HepG2 (cell line): Measurements from ENCODE around the gene CAVIN1. TPM values are rescaled to one million over a fixed set of nuclear protein-coding genes. Genes with fewer than 3 reads are reported as not detected.

Experiments used
- ARNT2 ChIP-seq: sonication (generic); formaldehyde crosslinking; IDR thresholded peaks from 2 replicates; pipeline ENCODE4 v1.8.0; 2022; ENCODE audit warnings: mild to moderate bottlenecking, low read depth, missing genetic modification reagents, moderate library complexity
- ATF2 ChIP-seq: sonication (generic); formaldehyde crosslinking; IDR thresholded peaks from 2 replicates; pipeline ENCODE4 v1.4.0; 2020; ENCODE audit warnings: missing genetic modification reagents
- BORCS8-MEF2B ChIP-seq: sonication (generic); formaldehyde crosslinking; IDR thresholded peaks from 2 replicates; pipeline ENCODE4 v1.8.0; 2022; ENCODE audit warnings: mild to moderate bottlenecking, missing genetic modification reagents
- E2F2 ChIP-seq: sonication (generic); formaldehyde crosslinking; IDR thresholded peaks from 2 replicates; pipeline ENCODE4 v1.4.0; 2020; ENCODE audit warnings: missing genetic modification reagents, borderline replicate concordance
- FOXA1 ChIP-seq, 2 experiments: fragments of 450-650 bp in 1 of 2; sonication (generic) in 1 of 2; formaldehyde crosslinking in 1 of 2; IDR thresholded peaks; 2 replicates each; pipeline versions ENCODE4 v1.4.0 to v1.6.1; 2016 to 2020; ENCODE audit warnings: missing genetic modification reagents in 1 of 2
- HBP1 ChIP-seq: IDR thresholded peaks from 2 replicates; pipeline ENCODE4 v1.6.1; 2016; ENCODE audit warnings: low read depth, control low read depth
- HMGXB4 ChIP-seq, 2 experiments: sonication (generic) in 1 of 2; formaldehyde crosslinking in 1 of 2; IDR thresholded peaks; 2 replicates each; pipeline versions ENCODE4 v1.4.0 to v1.6.1; 2018 to 2020; ENCODE audit warnings: missing genetic modification reagents in 2 of 2, borderline replicate concordance in 1 of 2, low read depth in 1 of 2, mild to moderate bottlenecking in 1 of 2, missing biosample characterization in 1 of 2
- HNRNPK ChIP-seq: fragments of 200-400 bp; formaldehyde crosslinking; IDR thresholded peaks from 2 replicates; pipeline ENCODE4 v1.6.1; 2018; ENCODE audit warnings: low read length, low read depth, moderate library complexity, mild to moderate bottlenecking; ENCODE audit not compliant: poor library complexity, severe bottlenecking
- HNRNPUL1 ChIP-seq: fragments of 200-400 bp; formaldehyde crosslinking; IDR thresholded peaks from 2 replicates; pipeline ENCODE4 v1.6.1; 2017; ENCODE audit warnings: low read depth, mild to moderate bottlenecking, low read length, moderate library complexity
- NFYC ChIP-seq: IDR thresholded peaks from 2 replicates; pipeline ENCODE4 v1.6.1; 2016; ENCODE audit warnings: missing genetic modification reagents, missing compliant biosample characterization
- PHF20 ChIP-seq: sonication (generic); formaldehyde crosslinking; IDR thresholded peaks from 2 replicates; pipeline ENCODE4 v1.5.0; 2020; ENCODE audit warnings: mild to moderate bottlenecking, missing genetic modification reagents
- POGZ ChIP-seq: sonication (generic); formaldehyde crosslinking; IDR thresholded peaks from 2 replicates; pipeline ENCODE4 v1.4.0; 2020; ENCODE audit warnings: mild to moderate bottlenecking, missing genetic modification reagents
- SIN3B ChIP-seq: fragments of 150-350 bp; IDR thresholded peaks from 2 replicates; pipeline ENCODE4 v1.6.1; 2014; ENCODE audit warnings: low read length
- SIX1 ChIP-seq: sonication (generic); formaldehyde crosslinking; IDR thresholded peaks from 2 replicates; pipeline ENCODE4 v1.4.0; 2020; ENCODE audit warnings: missing genetic modification reagents, borderline replicate concordance
- TCF12 ChIP-seq, 2 experiments: fragments of 450-650 bp in 1 of 2; sonication (generic) in 1 of 2; formaldehyde crosslinking in 1 of 2; IDR thresholded peaks; 2 replicates each; pipeline versions ENCODE4 v1.6.1 to v1.8.0; 2017 to 2022; ENCODE audit warnings: antibody characterized with exemption in 1 of 2, mild to moderate bottlenecking in 1 of 2, missing genetic modification reagents in 1 of 2, moderate library complexity in 1 of 2
- ZNF264 ChIP-seq: sonication (generic); formaldehyde crosslinking; IDR thresholded peaks from 2 replicates; pipeline ENCODE4 v1.4.0; 2020; ENCODE audit warnings: missing genetic modification reagents
- ZNF367 ChIP-seq: sonication (generic); formaldehyde crosslinking; IDR thresholded peaks from 2 replicates; pipeline ENCODE4 v1.4.0; 2020; ENCODE audit warnings: missing genetic modification reagents, borderline replicate concordance
- ZNF468 ChIP-seq: sonication (generic); formaldehyde crosslinking; IDR thresholded peaks from 2 replicates; pipeline ENCODE4 v1.8.0; 2022; ENCODE audit warnings: mild to moderate bottlenecking, moderate library complexity, missing genetic modification reagents
- ZNF567 ChIP-seq: sonication (generic); formaldehyde crosslinking; IDR thresholded peaks from 2 replicates; pipeline ENCODE4 v1.8.1; 2023; ENCODE audit warnings: mild to moderate bottlenecking, missing genetic modification reagents, borderline replicate concordance
- ZNF589 ChIP-seq: sonication (generic); formaldehyde crosslinking; conservative IDR thresholded peaks from 2 replicates; pipeline ENCODE4 v1.8.0; 2022; ENCODE audit warnings: mild to moderate bottlenecking, moderate library complexity, missing genetic modification reagents
- ZNF652 ChIP-seq: IDR thresholded peaks from 2 replicates; pipeline ENCODE4 v1.6.1; 2016; ENCODE audit warnings: low read depth, borderline replicate concordance
- ZSCAN21 ChIP-seq: sonication (generic); formaldehyde crosslinking; IDR thresholded peaks from 2 replicates; pipeline ENCODE4 v1.8.0; 2022; ENCODE audit warnings: mild to moderate bottlenecking, missing genetic modification reagents, moderate library complexity, borderline replicate concordance
- polyA plus RNA-seq, 8 experiments: library from polyadenylated mRNA; depleted of rRNA in 3 of 8; stranded (reverse) in 7 of 8; unstranded in 1 of 8; fragments of >200 nt; fragmentation: Illumina TruSeq in 4 of 8; extraction: Trizol in 4 of 8; gene quantifications; 2 replicates each; pipeline versions ENCODE4 v1.2.1 to v1.2.3, GENCODE V29; 2011 to 2016; ENCODE audit warnings: low read depth in 4 of 8, missing spikeins in 1 of 8, mixed read lengths in 1 of 8; ENCODE audit not compliant: insufficient read depth in 1 of 8
- total RNA-seq, 5 experiments: library from RNA; depleted of rRNA; stranded (reverse); fragments of >200 nt; fragmentation: Illumina TruSeq; extraction: Trizol; gene quantifications; 2 replicates each; pipeline ENCODE4 v1.2.3, GENCODE V29; 2016; ENCODE audit warnings: low read depth in 1 of 5

CAVIN1 gene
- total and polyA plus RNA-seq, 2 of the 13 experiments (the other 11 are each of a cell fraction or from before 2014, with no cell fraction given): 15.9 to 25.5 TPM

- TF ChIP-seq E2F2 (CRISPR knock-in tag) (peak; percentile 69; the same call in 1 of the 2 replicates), ZNF589 (CRISPR knock-in tag) (no peak), ZNF264 (peak; percentile 34; the same call in 1 of the 2 replicates), HMGXB4 (CRISPR knock-in tag; IDR thresholded peaks at IDR 0.05; ENCODE audit: borderline replicate concordance in 1 of 2, low read depth in 1 of 2) (peak; percentile 57 to 62; a peak in 2 of 4 replicates), ZNF367 (CRISPR knock-in tag) (no peak), POGZ (CRISPR knock-in tag) (peak; percentile 84), NFYC (CRISPR knock-in tag) (peak; percentile 81), PHF20 (CRISPR knock-in tag) (peak; percentile 54), HNRNPK (peak; percentile 43), SIN3B (0 out of 2 replicates have a peak, but pooled peaks have one; percentile 50), ZNF652 (CRISPR knock-in tag) (no peak), ARNT2 (CRISPR knock-in tag) (no peak), HNRNPUL1 (no peak), FOXA1 (IDR thresholded peaks at IDR 0.05) (no peak), FOXA1 (CRISPR knock-in tag; IDR thresholded peaks at IDR 0.05) (0 out of 2 replicates have a peak, but pooled peaks have one; percentile 27), HBP1 (CRISPR knock-in tag) (peak; percentile 78; the same call in 1 of the 2 replicates), ATF2 (CRISPR knock-in tag) (peak; percentile 98), ZNF567 (no peak), BORCS8-MEF2B (CRISPR knock-in tag) (peak; percentile 54; the same call in 1 of the 2 replicates), SIX1 (CRISPR knock-in tag) (no peak), ZNF468 (CRISPR knock-in tag) (no peak), ZSCAN21 (CRISPR knock-in tag) (no peak; the same call in 1 of the 2 replicates), TCF12 (IDR thresholded peaks at IDR 0.05) (no peak), TCF12 (CRISPR knock-in tag; IDR thresholded peaks at IDR 0.05) (no peak)
Measured at GRCh38 chr17:42458497-42459255, 35.6 kb upstream of the CAVIN1 start, which contains the start of gene ATP6V0A1 (continued).
